ENCODE data around the gene ZBTB7A.

- TF ChIP-seq ZNF501 (tag by site-specific recombination; IDR thresholded peaks at IDR 0.05) (no peak), ZNF138 (tag by site-specific recombination; IDR thresholded peaks at IDR 0.05; ENCODE audit: borderline replicate concordance) (no peak), CTCF (tag by site-specific recombination; IDR thresholded peaks at IDR 0.05) (no peak), YY1 (tag by site-specific recombination; IDR thresholded peaks at IDR 0.05) (no peak), ZNF560 (tag by site-specific recombination; IDR thresholded peaks at IDR 0.05; ENCODE audit: borderline replicate concordance) (no peak), ZBTB20 (tag by site-specific recombination; IDR thresholded peaks at IDR 0.05) (no peak), TCF7L2 (IDR thresholded peaks at IDR 0.05; ENCODE audit: borderline replicate concordance, low read depth, low read length) (no peak), SETDB1 (IDR thresholded peaks at IDR 0.05; ENCODE audit: insufficient read length, low read length) (no peak), SALL2 (tag by site-specific recombination; IDR thresholded peaks at IDR 0.05; ENCODE audit: borderline replicate concordance) (no peak), GLI4 (tag by site-specific recombination; IDR thresholded peaks at IDR 0.05) (no peak), ZNF701 (tag by site-specific recombination; IDR thresholded peaks at IDR 0.05) (no peak)
- TF ChIP-seq, protein P1, sequence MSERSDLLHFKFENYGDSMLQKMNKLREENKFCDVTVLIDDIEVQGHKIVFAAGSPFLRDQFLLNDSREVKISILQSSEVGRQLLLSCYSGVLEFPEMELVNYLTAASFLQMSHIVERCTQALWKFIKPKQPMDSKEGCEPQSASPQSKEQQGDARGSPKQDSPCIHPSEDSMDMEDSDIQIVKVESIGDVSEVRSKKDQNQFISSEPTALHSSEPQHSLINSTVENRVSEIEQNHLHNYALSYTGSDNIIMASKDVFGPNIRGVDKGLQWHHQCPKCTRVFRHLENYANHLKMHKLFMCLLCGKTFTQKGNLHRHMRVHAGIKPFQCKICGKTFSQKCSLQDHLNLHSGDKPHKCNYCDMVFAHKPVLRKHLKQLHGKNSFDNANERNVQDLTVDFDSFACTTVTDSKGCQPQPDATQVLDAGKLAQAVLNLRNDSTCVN (tag by site-specific recombination; optimal IDR thresholded peaks at IDR 0.05), result no peak
Observed at GRCh38 chr19:4080473-4080872, 13.8 kb upstream of the ZBTB7A start.

Measured in HEK293 (cell line).